Activated CD4-positive, alpha-beta T cell treated with anti-CD3 and anti-CD28 coated beads, Interleukin-10, Interleukin-2, amounts not matched to agents 100 ng/mL and 50 ng/mL, durations not matched to agents 16 hours and 8 hours (primary cell): ENCODE data around the gene ANXA2R.
"Not testable (repeated sequence)": the region's sequence is repeated elsewhere in the genome, so short reads cannot be mapped to it uniquely, and the experiment has no call there.

ENCODE experiments used
- DNase-seq: peaks from one replicate; pipeline ENCODE4 v3.0.0-alpha.2; 2020

ANXA2R gene, protein sequence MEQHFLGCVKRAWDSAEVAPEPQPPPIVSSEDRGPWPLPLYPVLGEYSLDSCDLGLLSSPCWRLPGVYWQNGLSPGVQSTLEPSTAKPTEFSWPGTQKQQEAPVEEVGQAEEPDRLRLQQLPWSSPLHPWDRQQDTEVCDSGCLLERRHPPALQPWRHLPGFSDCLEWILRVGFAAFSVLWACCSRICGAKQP

DNA sequence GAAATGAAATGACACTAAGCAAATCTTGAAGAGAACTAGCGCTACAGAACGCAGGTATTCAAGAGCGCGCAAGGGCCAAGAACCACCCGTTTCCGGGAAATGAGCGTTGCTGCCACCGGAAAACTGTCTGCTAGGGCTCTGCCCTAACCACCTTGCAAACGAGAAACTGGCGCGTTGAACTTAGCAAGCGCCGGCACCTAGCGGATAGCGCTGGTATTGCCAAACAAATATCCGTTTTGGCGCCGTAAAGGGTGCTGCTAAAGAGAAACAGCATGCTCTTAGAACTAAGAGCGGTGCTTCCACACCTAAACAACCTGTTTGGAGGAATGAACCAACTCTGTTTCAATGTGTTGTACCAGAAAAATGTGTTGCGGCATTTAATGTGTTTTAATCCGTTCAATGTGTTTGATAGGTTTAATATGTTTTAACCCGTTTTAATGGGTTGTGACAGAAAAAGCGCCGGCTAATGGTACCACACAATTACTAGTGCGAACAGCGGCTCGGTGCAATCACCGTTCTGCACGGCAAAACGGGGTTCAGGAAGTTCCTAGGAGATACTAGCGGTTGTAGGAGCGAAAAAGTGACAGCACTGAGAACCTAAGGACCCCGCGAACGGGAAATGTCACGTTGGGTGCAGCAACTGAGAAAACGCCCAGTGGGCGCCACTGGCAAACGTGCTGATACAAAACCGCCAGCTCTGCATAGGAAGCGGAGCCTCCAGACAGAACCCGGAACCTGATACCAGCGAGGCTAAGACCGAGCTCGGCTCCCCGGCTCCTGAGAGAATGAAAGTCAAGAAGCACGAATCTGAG is at the start of gene ANXA2R:
Gene ANXA2R (minus strand): TSS at position 33 of the 812 bp plus-strand sequence. CDS start 273 bp downstream, outside the sequence.
- DNase-seq: peak; percentile 97

DNA sequence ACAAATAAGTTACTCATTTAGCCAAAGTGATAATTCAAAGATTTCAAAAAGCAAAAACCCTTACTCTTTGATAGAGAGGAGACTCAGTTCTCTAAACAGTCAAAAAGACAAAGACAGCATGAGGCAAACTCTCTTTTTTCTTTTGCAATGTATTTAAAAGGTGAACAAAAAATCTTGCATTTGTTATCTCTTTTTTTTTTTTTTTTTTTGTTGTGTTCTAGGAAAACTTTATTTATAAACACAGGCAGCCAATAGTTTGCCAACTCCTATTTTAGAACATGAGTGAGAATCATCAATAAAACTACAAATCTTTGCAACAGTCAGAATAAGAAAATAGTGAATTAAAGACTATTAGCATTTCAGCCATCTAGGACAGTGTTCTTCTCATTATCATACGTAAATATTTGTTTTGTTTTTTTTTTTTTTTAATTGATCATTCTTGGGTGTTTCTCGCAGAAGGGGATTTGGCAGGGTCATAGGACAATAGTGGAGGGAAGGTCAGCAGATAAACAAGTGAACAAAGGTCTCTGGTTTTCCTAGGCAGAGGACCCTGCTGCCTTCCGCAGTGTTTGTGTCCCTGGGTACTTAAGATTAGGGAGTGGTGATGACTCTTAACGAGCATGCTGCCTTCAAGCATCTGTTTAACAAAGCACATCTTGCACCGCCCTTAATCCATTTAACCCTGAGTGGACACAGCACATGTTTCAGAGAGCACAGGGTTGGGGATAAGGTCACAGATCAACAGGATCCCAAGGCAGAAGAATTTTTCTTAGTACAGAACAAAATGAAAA is 46.2 kb upstream of the ANXA2R start:
- not testable (repeated sequence) for DNase-seq

DNA sequence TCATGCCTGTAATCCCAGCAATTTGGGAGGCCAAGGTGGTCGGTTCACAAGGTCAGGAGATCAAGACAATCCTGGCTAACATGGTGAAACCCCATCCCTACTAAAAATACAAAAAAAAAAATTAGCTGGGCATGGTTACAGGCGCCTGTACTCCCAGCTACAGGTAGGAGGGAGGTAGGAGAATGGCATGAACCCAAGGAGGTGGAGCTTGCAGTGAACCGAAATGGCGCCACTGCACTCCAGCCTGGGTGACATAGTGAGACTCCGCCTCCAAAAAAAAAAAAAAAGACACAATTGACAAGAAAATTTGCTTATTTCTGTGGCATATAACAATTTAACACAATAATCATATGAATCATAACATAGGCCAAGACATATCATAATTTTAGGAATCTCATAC is 45.3 kb upstream of the ANXA2R start:
- no peak for DNase-seq

DNA sequence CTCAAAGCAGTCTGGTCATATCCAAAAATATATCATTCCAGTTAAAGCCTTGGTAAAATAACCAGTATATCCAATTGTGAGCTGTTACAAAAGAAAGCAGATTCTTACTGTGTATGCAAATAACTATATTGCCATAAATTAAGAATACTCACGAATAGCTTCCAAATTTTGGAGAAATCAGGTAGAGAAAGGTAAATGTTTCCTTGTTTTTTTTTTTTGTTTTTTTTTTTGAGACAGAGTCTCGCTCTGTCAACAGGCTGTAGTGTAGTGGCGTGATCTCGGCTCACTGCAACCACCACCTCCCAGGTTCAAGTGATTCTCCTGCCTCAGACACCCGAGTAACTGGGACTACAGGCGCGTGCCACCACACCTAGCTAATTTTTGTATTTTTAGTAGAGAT is 44.3 kb upstream of the ANXA2R start:
- DNase-seq: not testable (repeated sequence)

DNA sequence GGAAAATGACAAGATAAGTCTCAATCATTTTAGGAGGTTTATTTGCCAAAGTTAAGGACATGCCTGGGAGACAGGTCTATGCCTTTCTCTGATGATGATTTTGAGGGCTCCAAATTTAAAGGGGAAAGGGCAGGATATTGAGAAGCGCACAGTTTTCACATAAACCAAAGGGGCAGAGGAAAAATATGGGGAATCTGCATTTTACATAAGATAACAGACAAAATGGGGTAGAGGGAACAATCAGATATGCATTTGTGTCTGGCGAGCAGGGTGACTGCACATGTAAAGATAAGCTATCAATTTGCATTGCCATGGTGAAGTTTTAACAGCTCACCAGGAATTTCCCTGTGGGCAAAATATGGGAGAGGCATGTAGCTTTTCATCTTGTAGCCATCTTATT is 41.2 kb upstream of the ANXA2R start:
- not testable (repeated sequence) for DNase-seq

DNA sequence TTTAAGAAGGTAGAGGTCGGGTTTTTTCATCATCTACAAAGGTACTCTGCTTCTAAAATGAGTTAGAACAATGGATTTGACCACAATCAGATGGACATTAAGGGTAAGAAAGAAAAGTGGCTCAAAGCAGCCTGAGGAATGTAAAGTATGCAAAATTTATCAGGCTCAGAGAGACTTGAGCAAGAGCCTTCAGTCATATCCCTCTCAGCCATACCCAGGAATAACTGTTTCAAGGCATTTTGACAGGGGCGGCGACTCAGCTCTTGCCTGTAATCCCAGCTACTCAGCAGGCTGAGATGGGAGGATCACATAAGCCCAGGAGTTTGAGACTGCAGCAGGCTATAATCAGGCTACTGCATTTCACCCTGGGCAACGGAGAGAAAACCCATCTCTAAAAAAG is 38.8 kb upstream of the ANXA2R start:
- no peak for DNase-seq

DNA sequence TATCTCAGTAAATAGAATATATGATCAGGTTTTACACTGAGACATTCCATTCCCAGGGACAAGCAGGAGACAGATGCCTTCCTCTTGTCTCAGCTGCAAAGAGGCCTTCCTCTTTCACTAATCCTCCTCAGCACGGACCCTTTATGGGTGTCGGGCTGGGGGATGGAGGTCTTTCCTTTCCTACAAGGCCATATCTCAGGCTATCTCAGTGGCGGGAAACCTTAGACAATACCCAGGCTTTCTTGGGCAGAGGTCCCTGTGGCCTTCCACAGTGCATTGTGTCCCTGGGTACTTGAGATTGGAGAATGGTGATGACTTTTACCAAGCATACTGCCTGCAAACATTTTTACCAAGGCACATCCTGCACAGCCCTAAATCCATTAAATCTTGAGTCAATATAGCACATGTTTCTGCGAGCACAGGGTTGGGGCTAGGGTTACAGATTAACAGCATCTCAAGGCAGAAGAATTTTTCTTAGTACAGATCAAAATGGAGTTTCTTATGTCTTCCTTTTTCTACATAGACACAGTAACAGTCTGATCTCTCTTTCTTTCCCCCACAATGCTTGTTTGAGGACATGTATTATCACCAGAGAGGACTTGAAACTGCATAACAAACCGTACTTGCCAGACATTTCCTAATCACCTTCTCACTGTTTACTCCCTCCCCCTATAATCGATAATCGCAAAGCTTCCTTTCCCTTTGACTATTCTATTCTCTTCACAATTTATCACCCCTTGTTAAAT is 37.5 kb upstream of the ANXA2R start:
- DNase-seq: not testable (repeated sequence)

DNA sequence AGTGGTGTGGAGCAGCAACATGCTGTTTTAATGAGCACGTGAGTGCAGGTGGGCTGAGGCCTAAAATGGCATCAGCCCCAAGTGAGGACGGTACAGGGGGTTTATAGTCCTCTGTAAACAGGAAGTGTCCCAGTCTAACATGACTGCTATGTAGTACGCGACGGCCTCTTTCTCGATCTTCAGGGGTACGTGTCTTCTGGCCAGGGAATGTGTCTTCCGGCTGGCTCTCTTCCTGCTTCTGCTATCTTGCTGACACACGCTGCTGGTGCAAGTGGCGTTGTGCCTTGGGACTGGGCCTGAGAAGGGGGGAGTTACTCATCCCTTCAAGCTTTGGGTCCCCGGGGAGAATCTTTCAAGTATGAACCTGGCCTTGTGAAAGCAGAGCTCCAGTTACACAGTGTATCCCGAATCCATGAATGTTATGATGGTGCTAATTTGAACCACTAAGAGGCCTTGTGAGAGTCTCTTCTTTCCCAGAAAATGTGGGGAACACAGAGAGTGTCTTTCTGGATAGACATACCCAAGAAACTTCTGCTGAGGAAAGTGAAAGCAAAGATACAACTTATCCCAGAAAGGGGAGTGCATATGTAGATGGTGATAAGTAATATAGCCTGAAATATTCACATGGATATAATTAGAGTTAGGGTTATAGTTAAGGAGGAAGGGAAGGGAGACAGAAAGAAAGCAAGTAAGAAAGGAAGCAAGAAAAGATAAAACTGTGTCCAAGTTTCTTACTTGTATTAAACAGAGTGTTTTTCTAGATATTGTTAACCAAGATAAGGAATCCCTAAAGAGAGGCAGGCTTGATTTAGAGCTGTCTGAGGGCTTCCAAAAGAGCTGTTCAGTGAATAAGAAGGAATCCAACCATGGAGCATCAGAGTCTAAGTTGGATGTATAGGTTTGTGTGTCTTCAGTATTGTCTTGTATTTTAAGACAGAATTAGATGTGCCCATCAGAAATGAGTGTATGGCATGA is 35.5 kb upstream of the ANXA2R start:
- no peak for DNase-seq

DNA sequence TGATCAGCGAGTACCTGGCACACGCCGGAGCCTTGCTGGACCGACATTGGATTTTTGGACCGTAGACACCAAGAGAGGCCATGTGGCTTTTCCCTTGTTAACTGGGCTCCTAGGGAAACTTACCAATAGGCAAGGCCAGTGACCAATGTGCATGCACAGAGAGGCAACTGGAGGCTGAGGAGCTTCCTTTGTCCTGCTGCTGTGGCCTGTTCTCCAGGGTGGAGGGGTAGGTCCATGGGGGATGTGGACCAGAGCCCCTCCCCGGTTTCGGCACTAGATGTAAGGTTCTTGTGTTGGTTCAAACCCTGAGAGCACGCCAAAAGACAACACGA is 34.8 kb upstream of the ANXA2R start:
- no peak for DNase-seq

DNA sequence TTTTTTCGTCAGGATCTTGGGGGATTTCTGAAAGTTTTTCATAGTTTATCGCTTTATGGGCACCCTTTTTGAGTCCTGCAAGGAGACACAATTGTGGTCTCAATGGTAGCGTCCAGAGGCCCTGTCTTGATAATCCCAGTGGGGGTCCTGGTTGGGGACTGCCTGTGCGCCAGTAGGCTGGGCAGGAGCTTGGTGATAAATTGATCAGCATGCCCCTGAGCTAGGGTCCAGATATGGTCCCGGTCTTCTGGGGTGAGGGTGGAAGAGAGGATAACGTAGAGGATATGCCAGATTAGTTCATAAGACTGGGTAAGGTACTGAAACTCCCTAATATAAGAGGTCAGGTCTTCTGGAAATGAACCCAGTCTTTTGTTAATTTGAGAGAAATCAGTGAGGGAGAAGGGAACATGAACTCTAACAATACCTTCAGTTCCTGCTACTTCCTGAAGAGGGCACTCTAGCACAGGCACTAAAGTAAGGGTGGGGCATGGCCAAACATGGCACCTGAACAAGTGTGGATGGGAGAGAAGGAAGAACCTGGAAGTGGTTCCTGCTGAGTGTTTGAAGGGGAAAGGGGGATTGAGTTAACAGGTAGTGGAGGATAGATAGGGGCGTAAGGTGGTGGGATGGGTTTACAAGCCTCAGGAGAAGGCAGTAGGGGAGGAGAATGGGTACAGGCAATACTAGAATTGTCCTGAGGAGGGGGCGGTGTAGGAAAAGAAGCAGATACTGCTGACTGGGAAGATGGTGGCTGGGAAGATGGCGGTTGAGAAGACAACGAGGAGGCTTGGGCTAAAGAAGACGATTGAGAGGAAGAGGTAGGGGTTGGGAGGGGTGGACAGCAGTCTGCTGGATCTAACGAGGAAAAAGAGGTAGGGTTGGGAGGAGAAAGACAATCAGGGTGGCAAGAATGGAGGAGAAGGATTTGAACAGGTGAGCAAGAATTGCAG is 33.8 kb upstream of the ANXA2R start:
- peak; percentile 75 for DNase-seq

DNA sequence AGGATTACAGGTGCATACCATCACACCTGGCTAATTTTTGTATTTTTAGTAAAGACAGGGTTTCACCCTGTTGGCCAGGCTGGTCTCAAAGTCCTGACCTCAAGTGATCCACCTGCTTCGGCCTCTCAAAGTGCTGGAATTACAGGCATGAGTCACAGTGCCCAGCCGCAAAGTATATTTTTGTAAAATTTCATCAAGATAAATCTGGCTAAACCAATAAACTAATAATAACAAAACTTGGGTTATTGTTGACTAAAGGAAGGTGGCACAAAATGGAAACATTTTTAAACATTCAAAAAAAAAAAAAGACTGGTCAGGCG is 29.2 kb upstream of the ANXA2R start:
- not testable (repeated sequence) for DNase-seq

DNA sequence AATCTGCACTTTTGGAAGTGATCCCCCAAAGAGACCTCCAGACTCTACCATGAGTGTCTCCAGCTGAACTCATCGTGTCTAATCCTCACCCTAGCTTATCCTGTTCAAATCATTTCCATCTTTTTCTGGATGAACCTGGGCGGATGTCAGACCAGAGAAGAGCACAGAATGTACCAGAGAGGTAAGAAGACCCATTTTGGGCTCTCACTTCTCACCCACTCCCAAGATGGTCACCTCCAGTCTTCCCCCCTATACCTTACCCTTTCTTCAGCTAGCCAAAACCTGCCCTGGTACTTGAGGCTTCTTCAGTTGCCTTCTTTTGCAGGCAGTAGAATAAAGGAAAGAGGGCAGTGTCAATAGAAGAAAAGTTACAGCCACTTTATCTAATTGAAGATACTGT is 27.9 kb upstream of the ANXA2R start:
- no peak for DNase-seq

DNA sequence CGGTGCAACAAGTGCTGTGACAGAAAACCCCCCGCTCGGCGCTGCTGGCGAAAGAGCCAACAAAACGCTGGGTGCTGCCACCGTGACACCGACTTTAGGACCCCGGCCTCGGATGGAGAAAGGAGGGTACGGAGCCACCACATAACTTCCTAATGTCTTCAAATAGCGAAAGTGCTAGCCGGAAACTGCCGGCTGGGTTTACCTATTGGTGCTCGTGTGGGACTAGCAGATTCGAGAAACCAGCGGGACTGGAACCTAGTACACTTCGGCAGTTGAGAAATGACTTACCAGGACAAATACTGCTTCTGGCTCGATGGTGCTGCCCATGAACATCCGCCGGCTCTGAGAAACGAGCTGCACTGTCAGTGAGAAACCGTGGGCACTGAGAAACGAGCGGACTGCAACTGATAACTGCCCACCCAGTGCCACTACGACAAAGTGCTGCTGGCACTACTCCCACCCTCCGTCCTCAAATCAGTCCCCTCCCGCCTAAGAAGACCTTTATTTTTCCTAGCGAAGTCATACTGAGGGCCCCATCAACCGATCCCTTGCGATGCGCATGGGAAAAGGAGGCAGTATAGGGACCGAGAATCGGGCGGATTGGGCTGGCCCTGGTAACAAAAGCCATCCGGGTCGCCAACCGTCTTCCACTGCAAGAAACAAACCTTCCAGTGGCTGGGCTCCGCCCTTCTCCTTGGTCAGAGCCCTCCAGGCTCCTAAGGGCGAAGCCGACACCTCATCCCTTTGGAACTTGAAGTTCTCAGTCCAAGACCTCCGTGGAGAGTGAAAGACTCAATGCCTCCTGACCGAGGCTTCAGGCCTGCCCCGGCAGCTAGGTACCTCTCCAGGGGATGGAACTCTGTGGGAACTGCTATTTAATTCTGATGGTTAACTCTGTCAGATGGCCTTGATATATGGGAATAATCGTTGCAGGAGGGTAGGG is 27.0 kb upstream of the ANXA2R start:
- peak; percentile 93 for DNase-seq

DNA sequence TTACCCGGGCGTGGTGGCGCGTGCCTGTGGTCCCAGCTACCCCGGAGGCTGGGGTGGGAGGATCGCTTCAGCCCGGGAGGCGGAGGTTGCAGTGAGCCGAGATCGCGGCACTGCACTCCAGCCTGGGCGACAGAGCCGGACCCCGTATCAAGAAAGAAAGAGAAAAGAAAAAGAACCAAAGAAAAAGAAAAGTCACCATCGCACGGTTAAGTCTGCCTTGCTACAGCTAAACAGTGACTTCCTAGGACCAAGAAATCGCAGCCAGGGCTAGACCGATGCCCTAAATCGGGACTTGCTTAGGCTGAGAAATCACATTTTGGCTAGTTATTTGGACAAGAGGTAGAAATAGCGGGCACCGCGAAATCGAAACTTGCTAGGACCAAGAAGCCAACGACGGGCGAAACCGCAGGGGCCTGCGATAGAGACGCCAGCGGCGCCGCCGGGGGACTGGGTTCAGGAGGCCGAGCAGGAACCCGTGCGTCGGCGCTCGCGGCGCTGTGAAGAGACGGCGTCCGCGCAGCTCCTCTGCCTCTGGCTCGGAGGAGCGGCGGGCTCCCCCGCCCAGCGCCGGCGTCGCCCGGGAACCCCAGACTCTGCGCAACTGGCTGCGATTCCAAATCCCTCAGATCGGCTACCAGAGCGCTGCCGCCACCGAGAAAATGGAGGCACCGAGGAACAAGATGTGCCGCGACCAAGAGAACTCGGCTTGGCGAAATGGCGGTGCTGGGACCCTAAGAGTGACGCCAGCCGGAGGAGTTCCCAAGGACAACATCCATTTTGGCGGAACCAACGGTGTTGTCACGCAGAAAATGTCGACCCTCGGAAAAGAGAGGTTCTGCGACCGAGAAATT is 26.1 kb upstream of the ANXA2R start:
- DNase-seq: peak; percentile 79

DNA sequence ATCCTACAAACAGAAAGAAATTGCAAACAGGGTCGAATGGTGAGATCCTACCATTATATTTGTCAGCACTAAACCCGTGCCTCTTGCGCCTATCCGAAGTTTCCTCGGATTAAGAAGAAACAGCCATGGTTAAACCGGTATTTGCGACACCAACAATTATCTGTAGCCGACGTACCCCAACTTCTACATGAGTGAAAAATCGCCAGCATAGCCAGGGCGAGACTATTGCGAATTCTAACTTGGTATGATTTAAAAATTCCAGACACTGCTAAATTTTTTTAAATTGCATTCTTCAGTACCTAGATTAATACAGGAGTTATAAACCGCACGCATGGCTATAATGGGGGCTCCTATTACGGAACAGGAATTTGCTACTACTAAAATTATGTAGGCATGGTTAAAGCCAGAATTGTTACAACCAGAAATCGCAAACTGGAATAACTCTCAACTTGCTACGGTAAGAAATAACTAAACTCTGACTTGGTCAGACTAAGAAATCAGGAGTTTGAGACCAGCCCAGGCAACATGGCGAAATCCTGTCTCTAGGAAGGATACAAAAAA is 25.3 kb upstream of the ANXA2R start:
- peak; percentile 31 for DNase-seq

DNA sequence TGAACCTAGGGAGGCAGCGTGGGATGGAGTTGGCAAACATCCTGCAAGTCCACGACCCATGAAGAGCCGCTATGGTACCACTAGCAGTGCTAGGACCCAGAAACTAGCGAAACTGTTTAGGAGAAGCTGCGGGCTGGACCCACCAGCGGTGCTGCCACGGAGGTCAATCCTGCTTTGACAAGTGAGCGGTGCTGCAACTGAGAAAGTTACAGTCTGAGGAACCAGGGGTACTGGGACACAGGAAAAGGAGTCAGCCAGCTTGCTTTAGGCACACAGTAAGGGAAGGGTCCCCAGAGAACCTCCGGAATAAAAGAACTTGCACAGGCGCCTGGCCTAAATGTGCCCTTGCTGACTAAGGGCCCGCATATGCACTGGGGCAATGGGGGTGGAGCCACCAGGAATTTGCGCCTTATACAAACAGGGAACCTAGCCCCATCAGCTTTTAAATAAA is 23.6 kb upstream of the ANXA2R start:
- no peak for DNase-seq

DNA sequence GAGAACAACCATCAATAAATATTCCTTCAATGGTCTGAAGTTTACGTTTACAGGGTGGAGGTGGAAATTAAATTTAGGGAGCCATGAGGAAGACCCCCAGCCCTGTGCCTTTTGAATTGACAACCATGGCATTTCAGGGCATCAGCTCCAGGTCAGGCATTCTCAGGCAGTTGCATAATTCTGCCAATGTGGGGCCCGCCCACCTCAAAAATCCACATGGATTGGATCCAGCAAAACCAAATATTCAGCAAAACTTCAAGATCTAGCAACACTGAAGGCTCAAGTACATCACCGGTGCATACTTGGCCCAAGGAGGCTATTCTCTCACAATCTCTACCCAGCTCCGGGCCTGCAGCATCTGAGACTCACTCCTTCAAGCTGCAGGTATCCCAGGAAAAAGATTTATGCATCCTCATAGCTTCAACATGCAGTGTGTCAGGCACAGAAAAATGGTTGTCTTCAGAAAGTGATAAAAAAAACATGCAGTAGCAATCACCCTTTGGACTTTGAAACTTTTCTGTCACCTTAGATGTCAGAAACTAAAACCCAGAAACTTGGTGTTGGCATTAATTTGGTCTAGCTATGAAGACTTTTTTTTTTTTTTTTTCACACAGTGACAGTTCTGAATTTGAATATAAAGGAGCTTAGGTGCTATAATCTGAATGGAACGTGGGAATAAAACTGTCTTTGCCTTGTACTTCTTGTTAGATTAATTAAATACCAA is 21.4 kb upstream of the ANXA2R start:
- no peak for DNase-seq
